Thyroid gland (tissue), 4 donors: ENCODE measurements around the gene KIAA0232. TPM values are rescaled to one million over a fixed set of nuclear protein-coding genes. Genes with fewer than 3 reads are reported as not detected.

Experiments
- DNase-seq, 2 donors: peaks; one replicate each; pipeline ENCODE4 v3.0.0-alpha.2; 2019
- H3K27ac ChIP-seq, 3 donors: fragments of 200-600 bp; sonication (generic); 1 replicate in 2 of 3; 2 replicates in 1 of 3; pipeline ENCODE4 v1.5.1; 2016 to 2019; ENCODE audit warnings: mild to moderate bottlenecking in 1 of 3, moderate library complexity in 1 of 3
- H3K27me3 ChIP-seq: fragments of 200-600 bp; sonication (generic); one replicate; pipeline ENCODE4 v1.5.1; 2019
- H3K36me3 ChIP-seq, 2 donors: fragments of 200-600 bp; sonication (generic); one replicate each; pipeline ENCODE4 v1.5.1; 2016 to 2019
- H3K4me1 ChIP-seq, 2 donors: fragments of 200-600 bp; sonication (generic); one replicate each; pipeline ENCODE4 v1.5.1; 2017 to 2019
- H3K4me3 ChIP-seq, 3 donors: fragments of 200-600 bp; sonication (generic); replicated peaks in 1 of 3; 1 replicate in 2 of 3; 2 replicates in 1 of 3; pipeline ENCODE4 v1.5.1; 2016; ENCODE audit warnings: mild to moderate bottlenecking in 1 of 3
- H3K9me3 ChIP-seq: fragments of 200-600 bp; sonication (generic); one replicate; pipeline ENCODE4 v1.5.1; 2017
- CTCF ChIP-seq, 6 experiments: fragments of 200-600 bp in 3 of 6; fragments of 450-650 bp in 3 of 6; sonication (generic) in 3 of 6; IDR thresholded peaks; one replicate each; pipeline ENCODE4 v1.5.1; 2016 to 2019; ENCODE audit warnings: antibody characterized with exemption in 6 of 6, mild to moderate bottlenecking in 2 of 6, inconsistent platforms in 1 of 6, moderate library complexity in 1 of 6
- POLR2A ChIP-seq, 2 donors: fragments of 450-650 bp; IDR thresholded peaks; one replicate each; pipeline ENCODE4 v1.6.1; 2017; ENCODE audit warnings: antibody characterized with exemption in 2 of 2, mild to moderate bottlenecking in 2 of 2, moderate library complexity in 1 of 2
- WGBS, 2 donors: methylation state at CpG; one replicate each; pipeline ENCODE4 v1.1.5; 2017; 5-methylcytosine and 5-hydroxymethylcytosine counted together
- intact Hi-C: fragments of 100-400 bp; cut with DNase I; formaldehyde crosslinking; loops from one replicate; pipeline ENCODE4 v1.15.1; 2023
- total RNA-seq, 4 donors: library from RNA; depleted of rRNA; stranded (reverse); fragments of >200 nt; gene quantifications; one replicate each; pipeline ENCODE4 v1.2.3, GENCODE V29; 2016

KIAA0232 gene
- total RNA-seq, 4 donors from 2014 or later = 37.1 to 73.2 (median 50.6) TPM

- Histone ChIP-seq H3K4me1 (peaks cover 0 to 4% of the 10 kb centered on the region in 2 donors), H3K36me3 (no peaks in the 10 kb centered on the region), H3K27ac (no peak overlapping the region), H3K9me3 (no peaks in the 10 kb centered on the region), H3K4me3 (no peak overlapping the region), H3K27me3 (no peaks in the 10 kb centered on the region)
- DNase-seq = no peak
- TF ChIP-seq POLR2A (IDR thresholded peaks at IDR 0.05) (no peak), CTCF (IDR thresholded peaks at IDR 0.05) (no peak)
- intact Hi-C loops = no loop called here
- 91 to 92% methylated on average over 2 of the region's 2 CpGs for WGBS, 2 donors
Observed at GRCh38 chr4:6808259-6808658, 25.7 kb downstream of the KIAA0232 start.

- intact Hi-C loops = no loop called here
- no peak for DNase-seq
- Histone ChIP-seq H3K4me3 (no peak overlapping the region), H3K9me3 (no peaks in the 10 kb centered on the region), H3K4me1 (peaks cover 5 to 7% of the 10 kb centered on the region in 2 donors), H3K27ac (no peak overlapping the region), H3K36me3 (no peaks in the 10 kb centered on the region), H3K27me3 (no peaks in the 10 kb centered on the region)
- WGBS, 2 donors = 91 to 94% methylated on average over 6 of the region's 6 CpGs
- TF ChIP-seq POLR2A (IDR thresholded peaks at IDR 0.05) = no peak
- TF ChIP-seq CTCF (IDR thresholded peaks at IDR 0.05) = no peak
Observed at GRCh38 chr4:6811165-6811564, 28.6 kb downstream of the KIAA0232 start.

- Histone ChIP-seq H3K9me3 (no peaks in the 10 kb centered on the region), H3K27ac (no peak overlapping the region), H3K4me1 (peaks cover 5% of the 10 kb centered on the region in 2 donors), H3K27me3 (no peaks in the 10 kb centered on the region), H3K36me3 (no peaks in the 10 kb centered on the region), H3K4me3 (no peak overlapping the region)
- no peak for DNase-seq
- no peak for TF ChIP-seq CTCF (IDR thresholded peaks at IDR 0.05)
- TF ChIP-seq POLR2A (IDR thresholded peaks at IDR 0.05) = no peak
- intact Hi-C loops = no loop called here
Observed at GRCh38 chr4:6812766-6813165, 30.2 kb downstream of the KIAA0232 start.

- Histone ChIP-seq H3K9me3 (no peaks in the 10 kb centered on the region), H3K36me3 (no peaks in the 10 kb centered on the region), H3K4me3 (no peak overlapping the region), H3K27ac (no peak overlapping the region), H3K4me1 (peaks cover 4 to 5% of the 10 kb centered on the region in 2 donors), H3K27me3 (no peaks in the 10 kb centered on the region)
- no peak for DNase-seq
- intact Hi-C loops = no loop called here
- TF ChIP-seq CTCF (IDR thresholded peaks at IDR 0.05) = no peak
- TF ChIP-seq POLR2A (IDR thresholded peaks at IDR 0.05) = no peak
- WGBS, 2 donors = 83 to 93% methylated on average over 3 of the region's 3 CpGs
Observed at GRCh38 chr4:6813725-6814124, 31.2 kb downstream of the KIAA0232 start.

GRCh38 chr4:6815029-6815836 is 32.7 kb downstream of the KIAA0232 start:
- Histone ChIP-seq H3K4me3 (no peak overlapping the region), H3K4me1 (peaks cover 4 to 5% of the 10 kb centered on the region in 2 donors), H3K9me3 (no peaks in the 10 kb centered on the region), H3K27me3 (no peaks in the 10 kb centered on the region), H3K36me3 (no peaks in the 10 kb centered on the region), H3K27ac (no peak overlapping the region)
- TF ChIP-seq CTCF (IDR thresholded peaks at IDR 0.05) = no peak
- no peak for TF ChIP-seq POLR2A (IDR thresholded peaks at IDR 0.05)
- WGBS, 2 donors = 85 to 90% methylated on average over 9 of the region's 9 CpGs
- intact Hi-C loops = no loop called here
- DNase-seq = no peak
